Mammary epithelial cell (primary cell): ENCODE measurements around the gene CRLF2.

Source experiments
- EZH2 ChIP-seq: IDR thresholded peaks from 2 replicates; pipeline ENCODE4 v1.6.1; 2012; ENCODE audit warnings: low read length, inconsistent platforms, borderline replicate concordance
- TF ChIP-seq, protein P1 (sequence below), 2 donors: IDR thresholded peaks in 1 of 2; conservative IDR thresholded peaks in 1 of 2; 2 replicates each; pipeline ENCODE4 v1.5.1; 2011 to 2012; ENCODE audit warnings: inconsistent platforms in 2 of 2, low read length in 2 of 2, mild to moderate bottlenecking in 2 of 2, control low read depth in 1 of 2, low read depth in 1 of 2; ENCODE audit not compliant: insufficient read depth in 1 of 2; ENCODE audit errors: extremely low read depth in 1 of 2

DNA sequence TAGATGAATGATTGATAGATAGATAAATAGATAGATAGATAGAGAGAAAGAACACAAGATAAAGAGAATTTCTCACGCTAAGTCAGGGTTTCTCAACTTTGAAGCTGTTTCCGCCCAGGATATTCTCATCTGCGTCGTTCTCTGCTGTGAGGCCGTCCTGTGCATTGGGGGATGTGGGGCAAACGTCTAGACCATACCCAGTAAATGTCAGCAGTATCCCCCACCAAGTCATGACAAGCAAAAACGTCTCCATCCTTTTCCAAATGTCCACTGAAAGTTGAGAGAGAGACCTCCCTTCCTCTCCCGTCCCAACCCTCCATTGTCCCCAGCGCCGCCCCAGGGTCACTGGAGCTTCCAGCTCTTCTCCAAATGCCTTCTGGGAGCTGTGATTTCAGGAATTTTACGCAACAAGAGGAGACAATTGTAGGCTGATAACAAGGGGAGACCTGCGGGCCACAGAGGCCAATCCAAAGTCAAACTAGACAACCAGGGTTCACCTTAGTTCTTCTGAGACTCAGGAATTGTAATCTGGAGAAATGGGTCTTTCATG lies 8.9 kb upstream of the CRLF2 start:
- TF ChIP-seq, protein P1, sequence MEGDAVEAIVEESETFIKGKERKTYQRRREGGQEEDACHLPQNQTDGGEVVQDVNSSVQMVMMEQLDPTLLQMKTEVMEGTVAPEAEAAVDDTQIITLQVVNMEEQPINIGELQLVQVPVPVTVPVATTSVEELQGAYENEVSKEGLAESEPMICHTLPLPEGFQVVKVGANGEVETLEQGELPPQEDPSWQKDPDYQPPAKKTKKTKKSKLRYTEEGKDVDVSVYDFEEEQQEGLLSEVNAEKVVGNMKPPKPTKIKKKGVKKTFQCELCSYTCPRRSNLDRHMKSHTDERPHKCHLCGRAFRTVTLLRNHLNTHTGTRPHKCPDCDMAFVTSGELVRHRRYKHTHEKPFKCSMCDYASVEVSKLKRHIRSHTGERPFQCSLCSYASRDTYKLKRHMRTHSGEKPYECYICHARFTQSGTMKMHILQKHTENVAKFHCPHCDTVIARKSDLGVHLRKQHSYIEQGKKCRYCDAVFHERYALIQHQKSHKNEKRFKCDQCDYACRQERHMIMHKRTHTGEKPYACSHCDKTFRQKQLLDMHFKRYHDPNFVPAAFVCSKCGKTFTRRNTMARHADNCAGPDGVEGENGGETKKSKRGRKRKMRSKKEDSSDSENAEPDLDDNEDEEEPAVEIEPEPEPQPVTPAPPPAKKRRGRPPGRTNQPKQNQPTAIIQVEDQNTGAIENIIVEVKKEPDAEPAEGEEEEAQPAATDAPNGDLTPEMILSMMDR (conservative IDR thresholded peaks at IDR 0.05 in 1 of 2, IDR thresholded peaks at IDR 0.05 in 1 of 2; ENCODE audit: extremely low read depth in 1 of 2, insufficient read depth in 1 of 2, low read depth in 1 of 2, low read length in 2 of 2) = no peak
- TF ChIP-seq EZH2 = no peak
